GM19035 (cell line): ENCODE data around the gene GGT6.

Experiments
- ATAC-seq: cut with Tn5 transposase; IDR thresholded peaks from one replicate; pipeline ENCODE4 v1.9.1; 2021; ENCODE audit not compliant: unreplicated experiment

The GGT6 gene

DNA sequence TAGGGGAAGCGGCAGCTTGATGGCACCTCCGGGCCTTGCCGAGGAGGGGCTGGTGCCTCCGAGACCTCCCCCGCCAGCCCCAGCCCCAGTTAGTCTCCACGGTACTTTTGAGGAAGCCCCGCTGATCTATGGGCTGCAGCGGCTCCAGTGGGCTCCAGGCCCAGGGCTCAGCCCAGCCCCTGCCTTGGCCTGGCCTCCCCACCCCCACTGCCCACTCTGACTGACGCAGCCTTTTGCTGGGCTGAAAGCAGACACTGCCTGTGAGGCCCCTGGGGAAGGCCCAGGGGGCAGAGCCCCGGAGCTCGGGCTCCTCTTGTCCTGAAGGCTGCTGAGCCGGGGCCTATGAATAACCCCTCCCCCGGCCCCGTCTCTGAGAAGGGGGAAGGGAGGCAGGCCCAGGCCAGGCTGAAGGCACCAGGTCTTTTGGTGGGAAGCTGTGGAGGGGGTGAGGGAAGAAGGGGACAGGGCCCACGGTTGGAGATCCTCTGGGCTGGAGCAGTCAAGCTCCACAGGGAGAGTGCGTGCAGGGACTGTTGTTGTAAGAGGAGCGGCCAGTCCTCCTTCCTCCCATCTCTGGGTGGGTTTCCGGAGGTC, 16.4 kb upstream of the GGT6 start:
- ATAC-seq, result no peak

DNA sequence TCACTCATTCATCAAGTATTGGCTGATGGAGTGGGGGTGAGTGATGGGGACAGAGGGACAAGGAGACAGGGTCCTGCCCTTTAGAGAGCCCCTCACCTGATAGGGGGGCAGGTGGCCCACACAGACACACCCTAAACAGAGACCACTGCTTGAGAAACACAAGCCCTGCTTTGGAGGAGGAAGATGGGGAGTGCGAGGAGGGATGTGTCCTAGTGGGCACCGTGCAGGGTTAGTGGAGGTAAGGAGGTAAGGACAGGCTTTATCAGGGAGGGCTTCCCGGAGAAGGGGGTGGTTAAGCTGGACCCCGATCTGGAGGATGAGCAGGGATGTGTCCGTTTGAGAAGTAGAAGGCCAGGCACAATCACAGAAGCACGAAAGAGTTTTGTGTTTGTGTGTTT, 15.8 kb upstream of the GGT6 start:
- no peak for ATAC-seq

GRCh38 chr17:4574448-4575045, 14.2 kb upstream of the GGT6 start:
- ATAC-seq, result no peak

GRCh38 chr17:4573669-4574068, 13.3 kb upstream of the GGT6 start:
- no peak for ATAC-seq

GRCh38 chr17:4573115-4573514, 12.7 kb upstream of the GGT6 start:
- ATAC-seq, result no peak

DNA sequence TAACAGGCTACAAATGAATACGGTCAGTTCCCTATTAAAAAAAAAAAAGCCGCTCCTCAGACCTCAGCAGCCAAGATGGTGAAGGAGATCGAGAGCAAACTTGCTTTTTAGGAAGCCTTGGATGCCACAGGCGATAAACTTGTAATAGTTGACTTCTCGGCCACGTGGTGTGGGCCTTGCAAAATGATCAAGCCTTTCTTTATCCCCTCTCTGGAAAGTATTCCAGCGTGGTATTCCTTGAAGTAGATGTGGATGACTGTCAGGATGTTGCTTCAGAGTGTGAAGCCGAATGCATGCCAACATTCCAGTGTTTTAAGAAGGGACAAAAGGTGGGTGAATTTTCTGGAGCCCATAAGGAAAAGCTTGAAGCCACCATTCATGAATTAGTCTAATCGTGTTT, 11.8 kb upstream of the GGT6 start:
- ATAC-seq, result no peak

- ATAC-seq, result no peak
Observed at GRCh38 chr17:4569591-4569990, 9.2 kb upstream of the GGT6 start.

DNA sequence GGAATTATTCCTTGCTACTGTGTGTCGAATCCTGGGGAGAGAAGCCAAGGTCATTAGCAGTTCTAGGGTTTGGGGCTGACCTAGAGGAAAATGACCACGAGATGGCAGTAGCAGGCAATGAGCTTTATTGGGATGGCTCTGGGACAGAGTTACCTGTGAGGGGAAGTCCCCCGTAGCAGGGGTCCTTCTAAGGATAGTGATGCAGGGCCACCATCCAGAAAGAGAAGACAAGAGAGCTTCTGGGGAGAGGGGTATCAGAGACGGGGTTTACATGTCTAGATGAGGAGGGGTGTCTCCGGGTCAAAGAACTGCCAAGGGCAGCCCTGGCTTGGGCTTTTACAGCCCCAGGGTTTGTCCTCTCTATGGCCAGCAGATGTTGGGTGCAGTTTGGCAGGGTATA, 6.4 kb upstream of the GGT6 start:
- no peak for ATAC-seq

- ATAC-seq, result no peak
Observed at GRCh38 chr17:4565209-4566141, 5.1 kb upstream of the GGT6 start.

DNA sequence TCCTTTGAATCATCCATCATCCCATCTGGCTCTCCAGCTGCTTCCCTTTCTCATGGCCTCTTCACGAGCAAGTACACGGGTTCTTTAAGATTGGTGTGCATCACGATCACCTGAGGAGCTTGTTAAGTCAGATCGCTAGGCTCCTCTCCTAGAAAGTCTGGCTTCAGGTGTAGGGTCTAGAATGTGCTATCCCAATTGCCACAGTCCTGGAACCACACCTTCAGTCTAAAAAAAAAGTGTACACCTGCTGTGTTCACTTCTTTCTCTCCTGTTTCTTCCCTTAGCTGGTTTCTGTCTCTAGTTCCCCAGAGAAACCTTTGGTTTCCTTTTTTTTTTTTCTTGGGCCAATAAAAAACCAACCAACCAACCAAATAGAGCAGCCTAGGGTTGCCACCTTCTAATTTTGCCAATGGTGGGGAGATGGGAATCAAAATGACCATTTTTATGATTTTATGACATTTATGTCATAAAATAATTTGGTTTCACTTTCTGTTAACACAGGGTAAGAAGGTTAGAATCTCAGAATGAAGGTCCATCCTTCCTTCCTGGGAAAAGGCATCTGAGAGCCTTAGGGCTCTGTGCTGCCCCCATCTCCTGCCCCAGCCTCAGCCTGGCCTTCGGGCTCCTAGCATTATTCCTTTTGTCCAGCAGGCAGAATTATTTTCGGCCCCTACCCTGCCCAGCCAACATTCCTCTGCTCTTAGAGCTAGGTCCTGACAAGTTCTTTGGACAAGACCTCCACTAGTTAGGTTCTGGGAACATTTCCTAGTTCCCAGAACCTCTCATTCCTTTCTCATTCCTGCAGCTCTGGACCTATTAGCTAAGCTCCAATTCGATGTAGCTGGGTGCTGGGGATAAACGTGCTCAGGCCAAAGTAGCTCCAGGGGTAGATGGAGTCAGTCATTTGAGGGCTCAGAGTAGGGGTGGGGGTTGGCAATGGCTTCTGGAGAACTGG, 1.9 kb upstream of the GGT6 start:
- ATAC-seq, result no peak

GRCh38 chr17:4560837-4561256, 470 bp upstream of the GGT6 start:
- ATAC-seq, result no peak

- no peak for ATAC-seq
Observed at GRCh38 chr17:4559966-4560365, 411 bp downstream of the GGT6 start.

DNA sequence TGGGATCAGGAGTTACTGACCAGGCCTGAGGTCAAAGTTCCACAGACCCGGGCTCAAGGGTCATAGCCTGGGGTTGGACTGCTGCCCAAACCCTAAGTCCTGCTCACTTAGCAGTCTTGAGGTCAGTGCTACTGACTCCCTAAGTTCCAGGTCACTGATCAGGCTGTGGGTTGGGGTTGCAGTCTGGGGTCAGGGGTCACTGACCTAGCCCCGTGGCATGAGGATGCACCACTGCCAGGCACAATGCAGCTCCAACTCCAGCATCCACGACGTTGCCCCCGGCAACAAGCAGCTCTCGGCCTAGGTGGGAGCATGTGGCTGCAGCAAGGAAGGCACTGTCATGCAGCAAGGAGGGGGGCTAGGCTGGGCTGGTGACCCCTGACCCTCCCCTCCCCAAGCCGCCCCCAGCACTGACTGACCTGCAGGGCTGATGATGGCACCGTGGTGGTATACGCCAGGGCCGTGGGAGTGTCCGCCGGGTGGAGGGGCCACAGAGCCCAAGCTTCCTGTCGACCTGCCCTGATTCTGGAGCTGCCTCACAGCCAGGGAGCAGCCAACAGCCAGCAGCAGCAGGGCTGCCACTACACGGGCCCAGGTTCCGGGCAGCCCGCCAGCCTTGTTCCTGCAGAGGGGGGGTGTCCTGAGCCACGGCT, 1.1 kb downstream of the GGT6 start:
- no peak for ATAC-seq

DNA sequence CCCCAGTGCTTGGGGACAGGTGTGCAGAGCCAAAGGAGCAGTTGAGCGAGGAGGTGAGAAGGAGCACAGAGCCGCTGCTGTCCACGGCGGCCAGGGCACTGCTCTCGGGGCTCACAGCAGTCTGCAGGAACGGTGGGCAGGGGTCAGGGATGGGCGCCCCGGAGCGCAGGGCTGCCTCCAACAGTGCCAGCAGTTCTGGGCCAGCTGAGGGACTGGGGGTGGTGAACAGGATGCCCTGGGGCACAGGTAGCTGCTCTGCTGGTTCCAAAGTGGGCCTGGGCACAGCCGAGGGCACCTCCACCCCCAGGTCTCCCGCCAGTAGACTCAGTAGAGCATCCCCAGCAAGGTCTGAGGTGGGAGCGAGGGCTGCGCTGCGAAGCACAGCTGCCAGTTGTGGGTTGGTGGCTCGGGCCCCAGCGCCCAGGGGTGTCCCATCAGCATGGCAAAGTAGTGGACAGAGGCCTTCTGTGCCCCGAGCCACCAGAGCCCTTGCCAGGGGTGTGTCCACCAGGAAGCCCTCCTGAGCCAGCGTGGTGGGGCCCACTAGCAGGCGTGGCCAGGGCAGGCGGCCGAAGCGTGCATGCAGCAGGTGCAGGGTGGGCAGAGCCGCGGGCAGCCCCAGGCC, 1.9 kb downstream of the GGT6 start:
- no peak for ATAC-seq

DNA sequence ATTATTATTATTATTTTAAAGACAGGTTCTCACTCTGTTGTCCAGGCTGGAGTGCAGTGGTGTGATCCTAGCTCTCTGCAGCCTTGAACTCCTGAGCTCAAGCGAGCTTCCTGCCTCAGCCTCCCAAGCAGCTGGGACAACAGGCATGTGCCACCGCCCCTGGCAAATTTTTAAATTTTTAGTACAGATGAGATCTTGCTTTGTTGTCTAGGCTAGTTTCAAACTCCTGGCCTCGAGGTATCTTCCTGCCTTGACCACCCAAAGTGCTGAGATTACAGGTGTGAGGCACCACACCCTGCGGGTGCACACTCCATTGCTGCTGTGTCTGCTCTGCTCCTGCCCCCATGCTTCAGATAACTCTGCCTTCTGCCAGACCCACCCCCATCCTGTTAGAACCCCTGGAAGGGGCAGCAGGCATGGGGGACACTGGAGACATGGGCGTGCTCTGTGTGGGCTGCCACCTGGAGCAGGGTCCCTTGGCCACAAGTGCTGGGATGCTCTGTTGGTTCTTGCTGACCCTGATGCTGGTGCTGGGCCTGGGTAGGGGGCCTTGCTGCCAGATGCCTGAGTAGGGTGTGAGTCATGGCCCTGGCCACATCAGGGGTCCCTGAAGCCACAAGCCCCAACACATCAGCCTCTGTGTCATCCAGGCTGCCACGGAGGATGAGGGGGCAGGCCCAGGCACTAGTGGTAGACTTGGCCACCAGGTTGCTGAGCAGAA, 2.6 kb downstream of the GGT6 start:
- ATAC-seq, result no peak

DNA sequence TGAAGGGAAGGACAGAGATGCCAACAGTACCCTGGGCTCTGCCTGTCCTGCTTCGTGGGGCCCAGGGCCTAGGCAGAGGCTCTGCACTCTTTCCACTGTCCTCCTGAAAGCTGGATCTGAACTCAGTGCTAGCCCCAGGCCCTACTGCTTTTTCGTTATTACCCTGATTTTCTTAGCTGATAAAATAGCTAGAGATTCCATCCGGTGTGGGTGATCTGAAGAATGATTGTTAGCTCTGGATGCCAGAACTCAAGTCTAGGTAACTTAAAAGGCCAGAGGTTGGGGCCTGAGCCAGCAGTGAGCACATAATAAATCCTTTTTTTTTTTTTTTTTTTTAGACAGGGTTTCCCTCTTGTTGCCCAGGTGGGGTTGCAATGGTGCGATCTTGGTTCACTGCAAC, 3.4 kb downstream of the GGT6 start:
- no peak for ATAC-seq

DNA sequence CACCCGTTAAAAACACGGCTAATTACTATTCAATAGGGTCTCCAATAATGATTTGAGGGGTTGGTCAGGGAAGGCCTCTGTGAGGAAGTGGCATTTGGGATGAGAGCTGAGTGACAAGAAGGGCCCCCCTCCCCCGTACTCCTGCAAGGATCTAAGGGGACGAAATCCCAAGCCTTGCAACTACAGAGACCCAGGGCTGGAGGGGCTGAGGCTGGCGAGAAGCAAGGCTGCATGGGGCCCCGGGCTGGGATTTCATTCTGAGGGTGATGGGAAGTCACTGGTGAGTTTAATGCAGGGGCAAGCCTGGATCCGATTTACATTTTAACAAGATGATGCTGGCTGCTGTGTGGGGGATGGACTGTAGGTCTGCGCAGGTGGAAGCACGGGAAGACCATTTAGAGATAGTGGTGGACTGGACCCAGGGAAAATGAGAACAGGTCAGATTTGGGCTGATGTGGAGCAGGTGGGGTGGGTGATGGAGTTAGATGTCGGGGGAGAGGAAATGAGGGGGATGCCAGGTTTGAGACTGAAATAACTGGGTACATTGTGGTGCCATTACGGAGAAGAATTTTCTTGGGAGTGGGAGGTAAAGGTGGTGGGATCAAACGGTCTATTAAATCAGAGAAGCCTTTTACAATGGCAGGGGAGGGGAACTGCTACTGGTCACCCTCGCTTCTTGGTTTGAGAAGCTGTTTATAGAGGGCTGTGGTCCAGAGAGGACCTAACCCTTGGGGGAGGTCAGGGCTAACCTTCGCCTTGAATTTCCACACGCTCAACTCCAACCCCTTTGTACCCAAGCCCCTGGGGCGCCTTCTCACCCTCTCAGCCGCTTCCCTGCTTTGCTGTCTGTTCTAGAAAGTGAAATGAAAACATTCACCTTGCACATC, 4.3 kb downstream of the GGT6 start:
- ATAC-seq, result no peak

GRCh38 chr17:4554997-4555799, 5.2 kb downstream of the GGT6 start, which contains the start of gene MYBBP1A:
Gene MYBBP1A (minus strand): TSS chr17:4555384. CDS start chr17:4555324, 60 bp downstream.
- peak; percentile 93 for ATAC-seq
